GM19238 (cell line): ENCODE measurements around the gene IL20RA.

Source experiments
- DNase-seq: peaks from one replicate; pipeline ENCODE4 v3.0.0; 2011; ENCODE audit warnings: low spot score; ENCODE audit not compliant: insufficient read length

The IL20RA gene

GRCh38 chr6:137046871-137047412, 2.2 kb upstream of the IL20RA start:
- DNase-seq, result no peak

GRCh38 chr6:137045222-137045789, 541 bp upstream of the IL20RA start:
- no peak for DNase-seq

- no peak for DNase-seq
Measured at GRCh38 chr6:137043710-137044365, 927 bp downstream of the IL20RA start.

- no peak for DNase-seq
Measured at GRCh38 chr6:137040393-137040792, 4.4 kb downstream of the IL20RA start.

GRCh38 chr6:137039010-137039409, 5.8 kb downstream of the IL20RA start:
- DNase-seq, result no peak

- DNase-seq, result no peak
Measured at GRCh38 chr6:137036566-137037300, 8.0 kb downstream of the IL20RA start.

GRCh38 chr6:137033828-137034227, 10.9 kb downstream of the IL20RA start:
- peak; percentile 15 for DNase-seq

GRCh38 chr6:137031122-137031521, 13.6 kb downstream of the IL20RA start:
- DNase-seq, result no peak

GRCh38 chr6:137028912-137029311, 15.9 kb downstream of the IL20RA start:
- no peak for DNase-seq

GRCh38 chr6:137025786-137026730, 18.7 kb downstream of the IL20RA start:
- DNase-seq, result no peak

GRCh38 chr6:137024237-137024990, 20.4 kb downstream of the IL20RA start:
- DNase-seq, result no peak

GRCh38 chr6:137020776-137021175, 24.0 kb downstream of the IL20RA start:
- no peak for DNase-seq

GRCh38 chr6:137019476-137020272, 25.1 kb downstream of the IL20RA start:
- DNase-seq, result no peak

GRCh38 chr6:137017081-137017480, 27.7 kb downstream of the IL20RA start:
- no peak for DNase-seq

- no peak for DNase-seq
Measured at GRCh38 chr6:137016356-137016755, 28.4 kb downstream of the IL20RA start.

- no peak for DNase-seq
Measured at GRCh38 chr6:137015943-137016342, 28.8 kb downstream of the IL20RA start.

- no peak for DNase-seq
Measured at GRCh38 chr6:137013738-137014602, 30.8 kb downstream of the IL20RA start.

- DNase-seq, result no peak
Measured at GRCh38 chr6:137013031-137013430, 31.7 kb downstream of the IL20RA start.

- DNase-seq, result no peak
Measured at GRCh38 chr6:137011406-137011805, 33.4 kb downstream of the IL20RA start.
